Middle frontal gyrus (tissue), 1 donor: Measurements from ENCODE around the gene SPEF2.

Experiments used
- DNase-seq: peaks from one replicate; pipeline ENCODE4 v3.0.0-alpha.2; 2015; ENCODE audit warnings: low spot score; ENCODE audit errors: extremely low spot score

Gene SPEF2

GRCh38 chr5:35698047-35698808 lies 80.6 kb downstream of the SPEF2 start:
- no peak for DNase-seq

GRCh38 chr5:35707659-35708058 lies 90.0 kb downstream of the SPEF2 start:
- no peak for DNase-seq

GRCh38 chr5:35709688-35710087 lies 92.0 kb downstream of the SPEF2 start:
- no peak for DNase-seq

- no peak for DNase-seq
These were observed 100.1 kb downstream of the SPEF2 start for GRCh38 chr5:35717718-35718117.

- no peak for DNase-seq
These were observed 118.1 kb downstream of the SPEF2 start for GRCh38 chr5:35735718-35736117.

GRCh38 chr5:35736280-35736679 lies 118.6 kb downstream of the SPEF2 start:
- DNase-seq = no peak

GRCh38 chr5:35741126-35741716 lies 123.6 kb downstream of the SPEF2 start:
- no peak for DNase-seq

GRCh38 chr5:35741971-35742370 lies 124.3 kb downstream of the SPEF2 start:
- no peak for DNase-seq

GRCh38 chr5:35743644-35744043 lies 126.0 kb downstream of the SPEF2 start:
- DNase-seq = no peak

GRCh38 chr5:35745193-35745592 lies 127.5 kb downstream of the SPEF2 start:
- no peak for DNase-seq

GRCh38 chr5:35745660-35746059 lies 128.0 kb downstream of the SPEF2 start:
- DNase-seq = no peak

GRCh38 chr5:35752012-35752411 lies 134.3 kb downstream of the SPEF2 start:
- DNase-seq = no peak

- no peak for DNase-seq
These were observed 135.8 kb downstream of the SPEF2 start for GRCh38 chr5:35753500-35753899.

GRCh38 chr5:35754481-35754880 lies 136.8 kb downstream of the SPEF2 start:
- DNase-seq = no peak

GRCh38 chr5:35755966-35756365 lies 138.3 kb downstream of the SPEF2 start:
- no peak for DNase-seq

GRCh38 chr5:35758151-35758724 lies 140.6 kb downstream of the SPEF2 start:
- DNase-seq = no peak

- no peak for DNase-seq
These were observed 143.9 kb downstream of the SPEF2 start for GRCh38 chr5:35761541-35761940.

- DNase-seq = no peak
These were observed 144.7 kb downstream of the SPEF2 start for GRCh38 chr5:35762368-35762767.

GRCh38 chr5:35765921-35766320 lies 148.3 kb downstream of the SPEF2 start:
- DNase-seq = no peak

- DNase-seq = no peak
These were observed 153.6 kb downstream of the SPEF2 start for GRCh38 chr5:35771300-35771699.

GRCh38 chr5:35771839-35772238 lies 154.2 kb downstream of the SPEF2 start:
- no peak for DNase-seq

GRCh38 chr5:35773967-35774366 lies 156.3 kb downstream of the SPEF2 start:
- DNase-seq = no peak

- DNase-seq = no peak
These were observed 159.1 kb downstream of the SPEF2 start for GRCh38 chr5:35776757-35777156.
